ENCODE data around the gene BCL2L2. TPM values are rescaled to one million over a fixed set of nuclear protein-coding genes. Genes with fewer than 3 reads are reported as not detected.

The BCL2L2 gene
- total RNA-seq, 1 donor from 2014 or later, result 53.0 TPM

GRCh38 chr14:23326491-23327332 is 20.1 kb downstream of the BCL2L2 start:
- intact Hi-C loops (cut with DNase I), result loop anchor here (5.0 kb wide), 1 partner anchor 51 kb away; the partner anchor contains the start of gene CMTM5
- Histone ChIP-seq H3K9me3 (no peaks in the 10 kb centered on the region), H3K27me3 (no peaks in the 10 kb centered on the region), H3K4me3 (no peak overlapping the region), H3K36me3 (peaks cover 29% of the 10 kb centered on the region), H3K27ac (no peak overlapping the region), H3K4me1 (peaks cover 15% of the 10 kb centered on the region)
- DNase-seq, result no peak
- TF ChIP-seq CTCF (IDR thresholded peaks at IDR 0.05), result no peak
- ATAC-seq, result no peak

GRCh38 chr14:23327947-23328744 is 21.5 kb downstream of the BCL2L2 start:
- peaks cover 26% of the 10 kb centered on the region for H3K36me3 ChIP-seq
- H3K4me3 ChIP-seq, result no peak overlapping the region
- TF ChIP-seq CTCF (IDR thresholded peaks at IDR 0.05), result peak; percentile 89
- no peak for DNase-seq
- H3K9me3 ChIP-seq, result no peaks in the 10 kb centered on the region
- intact Hi-C loops (cut with DNase I), result loop anchor here (5.0 kb wide), 1 partner anchor 49 kb away; the partner anchor contains the start of gene CMTM5
- peak; percentile 91 for ATAC-seq
- no peaks in the 10 kb centered on the region for H3K27me3 ChIP-seq
- no peak overlapping the region for H3K27ac ChIP-seq
- peaks cover 6% of the 10 kb centered on the region for H3K4me1 ChIP-seq

- DNase-seq, result no peak
- no peak for TF ChIP-seq CTCF (IDR thresholded peaks at IDR 0.05)
- Histone ChIP-seq H3K36me3 (no peaks in the 10 kb centered on the region), H3K9me3 (no peaks in the 10 kb centered on the region), H3K4me1 (no peaks in the 10 kb centered on the region), H3K27ac (no peak overlapping the region), H3K4me3 (no peak overlapping the region), H3K27me3 (no peaks in the 10 kb centered on the region)
- ATAC-seq, result no peak
- intact Hi-C loops (cut with DNase I), result no loop called here
These were observed 29.0 kb downstream of the BCL2L2 start for GRCh38 chr14:23335623-23336022.

GRCh38 chr14:23339506-23340268 is 33.1 kb downstream of the BCL2L2 start:
- DNase-seq, result no peak
- intact Hi-C loops (cut with DNase I), result no loop called here
- Histone ChIP-seq H3K27me3 (peaks cover 4% of the 10 kb centered on the region), H3K4me1 (no peaks in the 10 kb centered on the region), H3K36me3 (no peaks in the 10 kb centered on the region), H3K9me3 (no peaks in the 10 kb centered on the region), H3K4me3 (no peak overlapping the region), H3K27ac (no peak overlapping the region)
- no peak for ATAC-seq
- no peak for TF ChIP-seq CTCF (IDR thresholded peaks at IDR 0.05)

- ATAC-seq (no peak), DNase-seq (no peak)
- Histone ChIP-seq H3K27ac (no peak overlapping the region), H3K9me3 (no peaks in the 10 kb centered on the region), H3K4me1 (no peaks in the 10 kb centered on the region), H3K4me3 (no peak overlapping the region), H3K36me3 (no peaks in the 10 kb centered on the region), H3K27me3 (peaks cover 4% of the 10 kb centered on the region)
- TF ChIP-seq CTCF (IDR thresholded peaks at IDR 0.05), result no peak
- intact Hi-C loops (cut with DNase I), result no loop called here
These were observed 37.8 kb downstream of the BCL2L2 start for GRCh38 chr14:23344481-23344880.
